Measurements from ENCODE around the gene NFKBIA. TPM values are rescaled to one million over a fixed set of nuclear protein-coding genes. Genes with fewer than 3 reads are reported as not detected.

NFKBIA gene
- total RNA-seq, 4 donors from 2014 or later, result 210 to 873 (median 358) TPM

GRCh38 chr14:35420036-35420811, 15.7 kb upstream of the NFKBIA start:
- Histone ChIP-seq H3K9me3 (no peaks in the 10 kb centered on the region), H3K36me3 (no peaks in the 10 kb centered on the region), H3K4me3 (no peak overlapping the region), H3K27ac (no peak overlapping the region), H3K27me3 (no peaks in the 10 kb centered on the region), H3K4me1 (no peaks in the 10 kb centered on the region)
- no peak for DNase-seq
- no peak for TF ChIP-seq CTCF (IDR thresholded peaks at IDR 0.05)
- TF ChIP-seq POLR2A (IDR thresholded peaks at IDR 0.05), result no peak

- Histone ChIP-seq H3K36me3 (no peaks in the 10 kb centered on the region), H3K4me3 (no peak overlapping the region), H3K27ac (no peak overlapping the region), H3K27me3 (no peaks in the 10 kb centered on the region), H3K9me3 (no peaks in the 10 kb centered on the region), H3K4me1 (no peaks in the 10 kb centered on the region)
- no peak for DNase-seq
- TF ChIP-seq POLR2A (IDR thresholded peaks at IDR 0.05) (no peak), CTCF (IDR thresholded peaks at IDR 0.05) (no peak)
Measured at GRCh38 chr14:35419429-35419841, 14.9 kb upstream of the NFKBIA start.

- Histone ChIP-seq H3K27ac (no peak overlapping the region), H3K4me3 (no peak overlapping the region), H3K36me3 (no peaks in the 10 kb centered on the region), H3K4me1 (no peaks in the 10 kb centered on the region), H3K9me3 (no peaks in the 10 kb centered on the region), H3K27me3 (no peaks in the 10 kb centered on the region)
- DNase-seq, result no peak
- TF ChIP-seq CTCF (IDR thresholded peaks at IDR 0.05) (no peak), POLR2A (IDR thresholded peaks at IDR 0.05) (no peak)
Measured at GRCh38 chr14:35418093-35418492, 13.5 kb upstream of the NFKBIA start.

- Histone ChIP-seq H3K9me3 (no peaks in the 10 kb centered on the region), H3K36me3 (no peaks in the 10 kb centered on the region), H3K27me3 (no peaks in the 10 kb centered on the region), H3K4me1 (no peaks in the 10 kb centered on the region), H3K27ac (peak overlapping the region in 2 of 4 donors; percentile 1 to 39), H3K4me3 (no peak overlapping the region)
- DNase-seq, result no peak
- TF ChIP-seq POLR2A (IDR thresholded peaks at IDR 0.05), result no peak
- no peak for TF ChIP-seq CTCF (IDR thresholded peaks at IDR 0.05)
Measured at GRCh38 chr14:35416108-35416750, 11.7 kb upstream of the NFKBIA start.

GRCh38 chr14:35414365-35414764, 9.8 kb upstream of the NFKBIA start:
- no peaks in the 10 kb centered on the region for H3K9me3 ChIP-seq
- no peak overlapping the region for H3K4me3 ChIP-seq
- DNase-seq, result no peak
- TF ChIP-seq POLR2A (IDR thresholded peaks at IDR 0.05) (no peak), CTCF (IDR thresholded peaks at IDR 0.05) (no peak)
- H3K27me3 ChIP-seq, result no peaks in the 10 kb centered on the region
- H3K27ac ChIP-seq, result no peak overlapping the region
- no peaks in the 10 kb centered on the region for H3K4me1 ChIP-seq
- no peaks in the 10 kb centered on the region for H3K36me3 ChIP-seq

Data from Peyer's patch (tissue), 4 donors.